ENCODE results near the gene KDM8.
"Not testable (repeated sequence)": the region's sequence is repeated elsewhere in the genome, so short reads cannot be mapped to it uniquely, and the experiment has no call there.

The KDM8 gene

DNA sequence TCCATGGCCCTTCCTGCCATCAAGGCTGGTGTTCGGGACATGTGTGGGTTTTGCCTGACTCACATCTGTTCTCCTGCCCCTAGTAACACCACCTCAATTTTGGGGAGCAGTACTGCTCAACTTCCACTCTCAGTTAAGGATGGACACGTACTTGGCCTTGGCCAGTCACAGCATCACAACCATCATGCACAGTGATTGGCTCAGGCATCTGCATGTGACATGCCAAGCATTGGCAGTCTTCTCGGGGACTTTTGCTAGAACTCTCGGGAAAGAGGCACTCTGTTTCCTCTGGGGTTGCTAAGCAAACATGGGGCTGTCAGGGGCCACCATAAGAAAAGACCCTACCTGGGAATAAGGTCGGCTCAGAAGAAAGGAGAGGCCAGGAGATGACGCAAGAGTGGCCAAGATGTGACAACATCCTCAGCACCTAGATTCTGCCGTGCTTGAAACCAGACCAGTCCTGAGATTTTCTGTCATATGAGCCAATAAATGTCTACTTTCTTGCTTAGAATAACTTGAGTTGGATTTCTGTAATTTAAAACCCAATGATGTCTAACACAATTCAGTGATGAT, 11.9 kb upstream of the KDM8 start:
- no peak for DNase-seq

DNA sequence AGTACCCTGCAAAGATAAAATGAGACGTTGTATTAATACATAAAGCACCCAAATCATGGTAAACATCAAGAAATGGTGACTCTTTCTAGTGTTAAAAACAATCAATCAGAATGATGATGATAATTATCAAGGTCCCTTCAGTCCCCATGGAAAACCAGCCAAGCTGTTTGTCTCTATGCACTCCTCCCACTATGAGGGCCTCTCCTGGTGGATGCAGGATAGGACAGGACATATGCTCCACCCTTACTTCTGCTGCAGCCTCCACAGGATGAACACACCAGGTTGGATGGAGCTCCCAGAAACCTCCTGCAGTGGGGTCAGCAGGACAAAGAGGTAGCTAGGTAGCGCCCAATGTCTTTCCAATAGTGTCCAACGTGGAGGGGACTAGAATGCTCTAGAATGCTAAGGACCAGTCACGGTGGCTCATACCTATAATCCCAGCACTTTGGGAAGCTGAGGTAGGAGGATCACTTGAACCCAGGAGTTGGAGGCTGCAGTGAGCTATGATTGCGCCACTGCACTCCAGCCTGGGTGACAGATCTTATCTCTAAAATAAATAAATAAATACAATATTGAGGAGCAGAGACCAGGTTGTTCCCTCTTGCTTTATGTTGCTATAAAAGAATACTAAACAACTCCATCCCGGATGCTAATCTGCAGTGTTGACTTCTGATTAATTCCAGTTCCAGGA, 9.9 kb upstream of the KDM8 start:
- DNase-seq: no peak

DNA sequence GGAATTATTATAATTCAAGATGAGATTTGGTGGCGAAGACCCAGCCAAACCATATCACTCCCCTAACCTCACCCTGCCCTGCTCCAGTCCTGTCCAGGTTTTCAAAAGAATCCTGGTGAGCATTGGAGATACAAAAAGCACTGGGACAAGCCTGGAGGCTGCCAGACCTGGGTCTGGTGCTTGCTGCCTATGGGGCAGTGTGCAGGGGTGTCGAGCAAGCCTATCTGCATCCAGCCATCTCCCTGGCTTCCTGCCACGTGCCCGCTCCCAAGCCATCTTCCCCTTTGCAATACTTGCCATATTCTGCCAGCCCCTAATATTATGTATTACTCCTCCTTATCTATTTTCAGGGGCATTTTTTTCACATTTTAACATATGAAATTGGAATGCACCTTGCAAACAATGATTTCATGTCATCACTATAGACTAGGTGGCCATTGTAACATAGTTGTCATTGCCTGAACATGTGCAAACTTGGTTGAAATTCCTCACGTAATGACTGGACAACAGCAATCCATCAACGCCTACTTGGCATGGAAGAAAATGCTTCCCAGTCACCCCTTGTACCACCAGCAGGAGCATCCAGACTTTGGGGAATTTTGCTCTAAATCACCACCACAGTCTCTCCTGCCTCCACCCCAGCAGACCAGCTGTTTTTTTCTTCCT, 8.1 kb upstream of the KDM8 start:
- no peak for DNase-seq

DNA sequence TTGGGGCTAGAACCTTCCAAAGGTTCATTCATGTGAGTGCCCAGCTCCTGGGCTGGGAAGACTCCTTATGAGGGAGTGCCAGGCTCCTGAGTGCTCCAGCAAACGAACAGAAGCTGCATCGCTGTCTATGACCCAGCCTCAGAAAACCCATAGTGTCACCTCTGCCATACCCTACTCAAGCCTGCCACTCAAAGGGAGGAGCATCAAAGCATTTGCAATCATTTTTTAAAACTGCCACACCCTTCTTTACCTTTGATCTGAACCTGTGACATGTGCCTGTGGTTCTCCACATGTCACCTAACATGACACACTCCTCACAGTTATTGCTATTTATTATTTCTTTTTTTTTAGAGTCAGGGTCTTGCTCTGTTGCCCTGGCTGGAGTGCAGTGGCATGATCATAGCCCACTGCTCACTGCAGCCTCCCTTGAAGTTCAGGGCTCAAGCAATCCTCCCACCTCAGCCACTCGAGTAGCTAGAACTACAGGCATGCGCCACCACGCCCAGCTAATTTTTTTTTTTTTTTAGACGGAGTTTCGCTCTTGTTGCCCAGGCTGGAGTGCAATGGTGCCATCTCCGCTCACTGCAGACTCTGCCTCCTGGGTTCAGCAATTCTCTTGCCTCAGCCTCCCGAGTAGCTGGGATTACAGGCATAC, 7.3 kb upstream of the KDM8 start:
- DNase-seq: peak; percentile 10

DNA sequence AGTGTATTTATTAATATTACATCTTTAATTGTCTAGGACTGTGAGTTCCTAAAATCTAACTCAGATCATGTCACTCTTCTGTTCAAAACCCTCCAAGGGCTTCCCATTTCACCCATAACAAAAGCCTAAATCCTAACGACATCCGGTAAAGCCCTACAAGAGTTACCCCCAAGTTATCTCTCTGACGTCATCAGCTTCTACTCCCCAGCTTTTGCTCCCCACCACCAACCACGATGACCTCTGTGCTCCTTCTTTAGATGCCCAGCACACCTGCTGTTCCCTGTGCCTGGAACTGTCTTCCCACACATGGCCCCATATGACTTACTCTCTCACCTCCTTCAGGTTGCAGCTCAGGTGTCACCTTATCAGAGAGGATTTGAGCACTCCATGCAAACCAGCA, 6.3 kb upstream of the KDM8 start:
- DNase-seq: no peak

DNA sequence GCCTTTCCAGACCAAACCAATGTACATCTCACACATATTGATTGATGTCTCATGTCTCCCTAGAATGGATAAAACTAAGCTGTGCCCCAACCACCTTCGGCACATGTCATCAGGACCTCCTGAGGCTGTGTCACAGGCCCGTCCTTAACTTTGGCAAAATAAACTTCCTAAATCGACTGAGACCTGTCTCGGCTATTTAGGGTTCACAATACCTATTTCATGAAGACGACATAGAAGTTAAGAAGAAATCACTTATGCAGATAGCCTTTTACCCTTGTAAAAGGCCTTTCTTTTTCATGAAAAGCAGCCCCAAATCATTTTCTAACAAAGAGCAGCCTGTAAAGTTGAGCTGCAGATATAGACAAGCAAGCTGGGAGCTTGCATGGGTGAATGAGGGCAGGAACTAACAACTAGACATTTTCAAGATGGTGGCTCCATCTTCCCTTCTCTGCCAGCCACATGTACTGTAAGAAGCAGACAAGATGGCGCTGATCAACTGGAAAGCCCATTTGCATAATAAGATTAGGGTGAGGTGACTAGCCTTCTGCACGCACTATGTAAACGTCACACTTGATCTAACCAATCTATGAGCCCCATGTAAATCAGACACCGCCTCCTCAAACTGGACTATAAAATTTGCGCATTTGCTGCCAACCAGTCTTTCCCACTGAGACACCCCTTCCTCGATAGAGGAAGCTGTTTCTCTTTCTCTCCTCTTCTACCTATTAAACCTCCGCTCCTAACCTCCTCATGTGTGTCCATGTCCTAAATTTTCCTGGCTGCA, 4.7 kb upstream of the KDM8 start:
- no peak for DNase-seq

DNA sequence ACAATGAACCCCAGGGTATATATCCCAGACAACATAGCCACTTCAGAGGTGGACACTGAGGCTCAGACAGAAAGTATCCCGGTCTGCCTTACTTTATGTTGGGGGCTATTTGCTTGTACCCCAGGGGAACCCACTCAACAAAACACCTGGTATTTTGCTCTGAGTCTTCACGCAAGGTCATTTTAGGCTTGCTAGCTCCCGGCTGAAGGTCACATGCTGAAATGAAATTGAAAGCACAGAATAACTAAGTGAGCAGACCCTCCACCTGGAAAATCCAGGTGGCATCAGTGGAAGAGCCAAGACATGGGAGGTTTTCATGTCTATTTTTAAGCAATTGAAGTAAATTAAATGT, 4.1 kb upstream of the KDM8 start:
- no peak for DNase-seq

DNA sequence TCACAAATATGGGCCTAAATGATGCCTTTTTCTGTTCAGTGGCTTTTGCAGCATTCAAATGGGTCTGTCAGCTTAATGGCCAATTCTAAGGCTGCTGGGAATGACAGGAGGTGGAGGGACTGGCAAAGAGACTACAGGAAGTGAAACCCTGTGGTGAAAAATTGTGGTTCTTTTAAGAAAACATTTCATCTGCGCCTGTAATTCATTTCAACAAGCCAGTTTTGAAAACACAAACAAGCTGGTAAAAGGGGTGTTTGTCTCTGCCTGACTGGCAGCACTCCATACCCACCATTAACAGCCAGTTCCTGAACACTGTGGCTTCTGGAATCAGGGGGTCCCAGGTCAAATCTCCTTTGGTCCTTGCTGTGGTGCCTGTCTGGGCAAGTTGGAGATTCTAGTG, 3.6 kb upstream of the KDM8 start:
- DNase-seq: no peak

DNA sequence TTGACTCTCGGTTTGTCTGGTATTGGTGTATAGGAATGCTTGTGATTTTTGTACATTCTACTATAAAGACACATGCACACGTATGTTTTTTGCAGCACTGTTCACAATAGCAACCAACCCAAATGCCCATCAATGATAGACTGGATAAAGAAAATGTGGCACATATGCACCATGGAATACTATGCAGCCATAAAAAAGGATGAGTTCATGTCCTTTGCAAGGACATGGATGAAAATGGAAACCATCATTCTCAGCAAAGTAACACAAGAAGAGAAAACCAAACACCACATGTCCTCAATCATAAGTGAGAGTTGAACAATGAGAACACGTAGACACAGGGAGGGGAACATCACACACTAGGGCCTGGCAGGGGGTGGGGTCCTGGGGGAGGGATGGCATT, 2.4 kb upstream of the KDM8 start:
- DNase-seq: not testable (repeated sequence)

DNA sequence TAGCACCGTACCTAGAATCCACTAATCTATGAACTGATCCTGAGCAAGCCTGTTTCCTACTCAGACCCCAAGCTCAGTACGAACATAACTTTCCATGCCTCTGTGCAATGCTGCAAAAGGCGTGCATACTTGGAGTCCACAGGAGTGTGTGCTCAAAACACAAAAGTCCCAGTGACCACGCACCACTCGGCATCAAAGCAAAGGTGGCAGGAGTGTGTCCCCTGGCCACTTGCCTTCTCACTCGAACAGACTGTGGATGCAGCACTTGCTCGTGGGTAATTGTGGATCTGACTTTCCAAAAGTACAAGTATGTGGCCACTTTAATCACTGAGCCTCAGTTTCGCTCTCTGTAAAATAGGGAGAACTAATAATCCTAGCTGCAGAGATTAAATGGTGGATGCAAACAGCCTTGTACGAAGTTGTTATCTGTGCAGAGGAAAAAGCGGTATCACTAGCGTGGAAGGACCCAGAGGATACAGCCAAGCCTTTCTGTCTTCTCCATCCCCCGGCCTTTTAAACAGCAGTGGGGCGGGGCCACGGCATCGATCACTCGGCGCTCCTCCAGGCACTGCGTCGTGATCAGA, 311 bp upstream of the KDM8 start:
- DNase-seq: peak; percentile 87

DNA sequence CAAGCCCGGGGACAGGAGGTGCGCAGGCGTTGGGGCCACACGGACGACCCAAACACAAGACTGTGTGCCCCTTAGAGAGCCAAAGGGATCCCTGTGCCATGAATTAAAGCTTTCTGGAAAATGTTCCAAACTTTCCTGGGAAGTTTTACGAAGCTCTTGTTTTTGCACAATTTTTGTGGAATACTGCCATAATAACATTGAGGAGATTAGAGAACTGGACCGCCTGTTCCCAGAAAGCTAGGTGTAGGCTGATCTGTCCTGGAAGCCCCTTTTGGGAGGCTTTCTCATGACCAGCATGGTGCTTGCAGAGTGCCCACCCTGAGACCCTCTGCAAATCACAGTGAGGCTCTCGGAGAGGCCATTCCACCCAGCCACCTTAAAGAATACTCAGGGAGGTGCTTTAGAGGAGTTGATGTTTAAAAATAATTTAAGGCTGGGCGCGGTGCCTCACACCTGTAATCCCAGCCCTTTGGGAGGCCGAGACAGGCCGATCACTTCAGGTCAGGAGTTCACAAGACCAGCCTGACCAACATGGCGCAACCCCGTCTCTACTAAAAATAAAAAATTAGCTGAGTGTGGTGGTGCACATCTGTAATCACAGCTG, 1.1 kb downstream of the KDM8 start:
- DNase-seq: no peak

DNA sequence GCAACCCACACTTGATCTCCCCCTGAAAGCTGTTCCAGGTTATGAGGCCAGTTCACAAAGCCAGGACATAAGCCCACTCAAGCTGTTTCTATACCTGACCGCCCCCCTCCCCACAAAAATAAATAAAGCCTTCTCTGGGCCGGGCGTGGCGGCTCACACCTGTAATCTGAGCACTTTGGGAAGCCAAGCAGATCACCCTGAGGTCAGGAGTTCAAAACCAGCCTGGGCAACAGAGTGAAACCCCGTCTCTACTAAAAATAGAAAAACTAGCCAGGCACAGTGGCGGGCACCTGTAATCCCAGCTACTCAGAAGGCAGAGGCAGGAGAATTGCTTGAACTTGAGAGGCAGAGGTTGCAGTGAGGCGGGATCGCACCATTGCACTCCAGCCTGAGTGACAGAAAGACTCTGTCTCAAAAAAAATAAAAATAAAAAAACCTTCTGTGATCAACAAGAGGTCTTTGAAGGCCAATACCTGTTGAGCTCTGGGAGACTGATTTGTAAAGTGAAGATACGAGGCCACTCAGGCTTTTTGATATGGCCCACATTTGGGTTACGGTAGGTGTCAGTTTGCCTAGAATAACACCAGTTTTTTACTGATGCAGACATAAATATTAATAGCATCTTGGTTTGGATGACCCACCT, 2.2 kb downstream of the KDM8 start:
- DNase-seq: no peak

DNA sequence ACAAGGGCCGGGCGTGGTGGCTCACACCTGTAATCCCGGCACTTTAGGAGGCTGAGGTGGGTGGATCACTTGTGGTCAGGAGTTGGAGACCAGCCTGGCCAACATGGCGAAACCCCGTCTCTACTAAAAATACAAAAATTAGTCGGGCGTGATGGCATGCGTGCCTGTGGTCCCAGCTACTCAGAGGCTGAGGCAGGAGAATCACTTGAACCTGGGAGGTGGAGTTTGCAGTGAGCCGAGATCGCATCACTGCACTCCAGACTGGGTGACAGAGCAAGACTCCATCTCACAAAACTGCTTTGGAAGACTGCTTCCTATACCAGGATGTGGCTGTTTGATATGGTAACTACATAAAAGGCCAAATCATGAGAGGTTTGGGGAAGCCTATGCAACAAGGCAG, 3.8 kb downstream of the KDM8 start:
- not testable (repeated sequence) for DNase-seq

DNA sequence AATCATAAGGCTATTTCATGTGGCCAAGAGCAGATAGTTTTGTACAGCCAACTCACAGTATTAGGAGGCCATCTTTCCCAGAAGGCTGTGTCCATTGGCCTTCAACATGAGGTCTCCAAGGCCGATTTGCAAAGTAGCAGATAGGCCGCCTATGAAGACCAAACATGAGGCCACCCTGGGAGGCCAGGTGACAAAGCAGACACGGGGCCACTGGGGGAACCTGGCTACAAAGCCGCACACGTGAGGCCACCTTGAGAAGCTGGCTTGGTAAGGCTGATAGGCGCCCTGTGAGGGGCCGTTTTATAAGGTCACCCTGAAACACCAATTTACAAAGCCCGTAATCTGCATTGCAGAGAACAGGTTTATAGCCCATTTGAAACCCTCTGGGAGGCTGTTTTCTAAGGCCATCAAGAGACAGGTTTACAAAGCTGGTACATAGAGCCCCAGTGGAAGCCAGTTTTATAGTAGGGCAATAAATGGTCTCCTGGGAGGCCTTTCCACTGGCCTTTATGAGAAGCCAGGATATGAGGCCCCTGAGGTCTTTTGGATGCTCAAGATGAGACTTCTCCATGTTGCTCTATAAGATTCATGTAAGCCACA, 4.9 kb downstream of the KDM8 start:
- no peak for DNase-seq

DNA sequence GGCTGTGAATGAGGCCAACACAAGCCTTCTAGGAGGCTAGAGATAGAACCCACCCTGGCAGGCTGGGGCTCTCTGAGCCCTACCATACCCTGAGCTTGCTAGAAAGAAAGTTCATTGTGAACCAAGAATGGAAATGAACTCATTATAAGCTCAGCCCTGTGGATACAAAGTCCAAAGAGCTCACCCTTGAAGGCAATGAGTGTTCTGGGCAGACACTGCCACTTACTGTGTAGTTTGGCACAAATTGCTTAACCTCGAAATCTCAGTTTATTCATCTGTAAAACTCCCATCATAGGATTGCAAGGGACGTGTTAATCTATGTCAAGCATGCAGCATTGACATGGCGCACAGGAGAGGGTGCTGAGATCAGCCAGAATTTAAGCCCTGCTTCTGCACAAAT, 5.5 kb downstream of the KDM8 start:
- DNase-seq: no peak

DNA sequence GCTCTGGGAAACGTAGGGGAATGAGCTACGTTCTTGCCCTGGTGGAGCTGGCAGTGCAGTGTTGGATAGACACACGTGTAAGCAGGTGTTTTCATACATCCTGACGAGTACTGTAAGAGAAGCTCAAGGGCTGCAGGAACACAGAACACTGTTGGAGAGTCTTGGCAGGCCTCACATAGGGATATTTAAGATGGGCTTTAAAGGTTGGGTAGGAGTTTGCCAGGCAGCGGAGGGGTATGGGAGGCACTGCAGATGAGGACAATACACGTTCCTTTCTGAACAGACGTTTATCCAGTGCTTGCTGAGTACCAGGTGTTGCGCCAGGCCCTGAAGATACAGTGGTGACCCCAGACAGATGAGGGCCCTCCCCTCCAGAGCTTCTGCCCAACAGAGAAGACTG, 6.3 kb downstream of the KDM8 start:
- no peak for DNase-seq

DNA sequence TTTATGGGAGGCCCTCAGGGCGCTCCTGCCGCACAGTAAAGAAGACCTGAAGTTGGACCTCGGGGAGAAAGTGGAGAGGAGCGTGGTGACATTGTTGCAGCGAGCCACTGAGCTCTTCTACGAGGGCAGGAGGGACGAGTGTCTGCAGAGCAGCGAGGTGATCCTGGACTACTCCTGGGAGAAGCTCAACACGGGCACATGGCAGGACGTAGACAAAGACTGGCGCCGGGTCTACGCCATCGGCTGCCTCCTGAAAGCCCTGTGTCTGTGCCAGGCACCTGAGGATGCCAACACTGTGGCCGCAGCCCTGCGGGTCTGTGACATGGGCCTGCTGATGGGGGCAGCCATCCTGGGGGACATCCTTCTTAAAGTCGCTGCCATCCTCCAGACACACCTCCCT, 6.8 kb downstream of the KDM8 start:
- no peak for DNase-seq

DNA sequence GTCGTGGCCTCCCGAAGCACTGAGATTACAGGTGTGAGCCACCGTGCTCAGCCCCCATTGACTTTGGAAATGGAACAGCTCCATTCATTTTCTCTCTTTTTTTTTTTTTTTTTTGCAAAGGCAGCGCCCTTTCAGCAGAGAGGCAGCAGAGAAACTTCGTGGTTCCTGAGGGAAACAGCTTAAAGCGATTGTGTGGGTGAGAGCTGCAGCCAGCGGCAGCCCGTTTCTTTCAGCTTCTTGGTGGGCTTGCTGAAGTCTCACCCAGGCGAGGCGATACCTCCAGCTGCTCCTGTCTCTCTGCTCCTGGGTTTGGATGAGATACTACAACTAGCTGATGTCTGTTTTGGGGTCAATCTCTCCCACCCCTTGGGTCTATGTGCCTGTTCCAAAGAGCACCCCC, 7.7 kb downstream of the KDM8 start:
- no peak for DNase-seq

DNA sequence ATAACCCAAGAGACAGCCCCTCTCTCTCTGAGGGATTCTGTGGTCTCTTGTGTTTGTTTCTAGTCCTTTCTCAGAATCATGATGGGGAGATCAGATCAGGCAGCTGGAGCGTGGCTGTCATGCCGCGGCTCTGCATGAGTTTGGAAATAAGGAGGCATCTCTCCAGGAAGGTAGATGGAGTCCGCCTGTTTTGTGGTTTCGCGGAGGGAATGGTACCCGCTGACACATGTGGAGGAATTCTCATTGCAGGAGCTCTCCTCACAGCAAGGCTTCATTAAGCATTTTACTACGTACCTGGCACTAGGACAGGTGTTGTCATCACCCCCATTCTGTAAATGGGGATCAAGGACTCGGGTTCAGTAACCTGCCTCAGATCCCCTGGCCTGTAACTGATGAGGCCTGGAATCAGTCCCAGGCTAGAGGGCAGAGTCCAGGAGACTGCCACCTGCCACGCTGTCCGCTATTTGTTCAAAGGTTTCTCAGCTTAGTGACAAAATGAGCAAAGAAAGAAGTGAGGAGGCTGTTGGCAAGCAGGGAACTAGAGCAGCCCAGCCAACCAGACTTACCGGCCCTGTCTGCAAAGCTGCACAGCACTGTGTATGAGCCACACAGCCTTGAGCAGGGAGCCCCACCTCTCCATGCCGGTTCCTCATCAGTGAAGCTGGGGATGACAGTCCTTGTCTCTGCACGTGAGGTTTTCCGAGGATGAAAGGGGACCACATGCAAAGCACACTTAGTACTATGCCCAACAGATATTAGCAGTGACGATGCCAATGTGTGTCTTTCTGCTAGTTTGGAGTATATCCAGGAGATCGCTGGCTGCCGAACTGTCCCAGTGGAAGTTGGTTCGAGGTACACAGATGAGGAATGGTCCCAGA, 11.0 kb downstream of the KDM8 start:
- DNase-seq: no peak

DNA sequence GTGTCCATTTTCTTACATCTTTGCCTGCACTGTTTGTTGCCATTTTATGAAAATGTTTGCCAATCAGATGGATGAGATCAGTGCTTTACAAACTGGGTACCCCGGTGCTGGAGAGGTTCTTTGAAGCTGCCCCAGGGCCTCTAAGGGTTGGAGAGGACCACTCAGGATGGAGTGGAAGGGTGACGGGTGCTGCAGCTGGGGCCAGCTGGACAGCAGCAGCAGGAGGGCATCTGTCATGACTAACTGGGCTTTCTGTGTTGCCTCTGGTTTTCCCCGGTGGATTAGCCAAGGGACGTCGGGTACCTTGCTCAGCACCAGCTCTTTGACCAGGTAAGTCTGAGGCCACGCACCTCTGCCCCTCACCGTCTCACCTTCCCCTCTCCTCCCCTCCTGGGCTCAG, 12.3 kb downstream of the KDM8 start:
- DNase-seq: no peak

All from effector CD8-positive, alpha-beta T cell (primary cell).